HCT116 (cell line): Measurements from ENCODE around the gene NOL4L.

Experiments used
- CEBPB ChIP-seq: IDR thresholded peaks from 2 replicates; pipeline ENCODE4 v1.6.1; 2012; ENCODE audit warnings: low read depth
- CTCF ChIP-seq, 3 experiments: fragments of 200-600 bp in 1 of 3; sonication (generic) in 1 of 3; IDR thresholded peaks in 2 of 3; conservative IDR thresholded peaks in 1 of 3; 2 replicates each; pipeline ENCODE4 v1.5.1; 2012 to 2017; ENCODE audit warnings: low read depth in 2 of 3, low read length in 2 of 3, antibody characterized with exemption in 1 of 3, borderline replicate concordance in 1 of 3, control low read depth in 1 of 3, mild to moderate bottlenecking in 1 of 3, mixed read lengths in 1 of 3, mixed run types in 1 of 3, moderate library complexity in 1 of 3; ENCODE audit not compliant: insufficient read depth in 1 of 3
- EGR1 ChIP-seq: IDR thresholded peaks from 2 replicates; pipeline ENCODE4 v1.6.1; 2012; ENCODE audit warnings: low read depth
- JUND ChIP-seq: IDR thresholded peaks from 2 replicates; pipeline ENCODE4 v1.6.1; 2012
- MAX ChIP-seq: IDR thresholded peaks from 2 replicates; pipeline ENCODE4 v1.6.1; 2012
- POLR2AphosphoS5 ChIP-seq: IDR thresholded peaks from 2 replicates; pipeline ENCODE4 v1.6.1; 2011; ENCODE audit warnings: mild to moderate bottlenecking, low read depth, low read length, moderate library complexity
- REST ChIP-seq: IDR thresholded peaks from 2 replicates; pipeline ENCODE4 v1.6.1; 2012; ENCODE audit warnings: low read depth
- SIN3A ChIP-seq: IDR thresholded peaks from 2 replicates; pipeline ENCODE4 v1.6.1; 2012; ENCODE audit warnings: low read depth
- SP1 ChIP-seq: IDR thresholded peaks from 2 replicates; pipeline ENCODE4 v1.6.1; 2012; ENCODE audit warnings: low read depth

DNA sequence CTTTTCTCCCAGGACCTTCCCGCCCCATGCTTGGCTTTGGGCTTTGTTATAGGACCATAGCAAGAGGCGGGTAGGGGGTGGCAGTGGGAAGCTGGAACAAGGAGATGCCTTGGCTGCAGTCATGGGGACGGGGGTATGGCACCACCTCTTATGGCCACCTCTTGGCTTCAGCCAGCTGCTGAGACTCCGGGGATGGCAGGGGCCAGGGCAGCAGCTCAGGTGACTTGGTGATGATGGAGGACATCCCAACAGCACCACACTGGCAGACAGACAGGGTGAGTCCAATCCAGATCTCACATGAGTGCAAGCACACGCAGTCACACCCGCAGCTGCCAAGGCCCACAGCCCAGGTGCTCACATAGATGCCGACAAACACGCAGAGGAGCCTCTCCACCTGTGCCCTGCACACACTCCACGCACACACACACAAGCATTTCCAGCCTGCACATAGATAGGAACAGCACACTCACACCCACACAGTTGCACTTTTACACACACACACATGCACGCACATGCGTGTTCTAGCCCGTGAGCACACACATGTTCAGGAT lies 6.2 kb downstream of the NOL4L start:
- no peak for TF ChIP-seq CTCF (IDR thresholded peaks at IDR 0.05 in 2 of 3, conservative IDR thresholded peaks at IDR 0.05 in 1 of 3; ENCODE audit: borderline replicate concordance in 1 of 3, insufficient read depth in 1 of 3, low read depth in 2 of 3, low read length in 2 of 3)
- no peak for TF ChIP-seq REST
- TF ChIP-seq CEBPB: no peak
- no peak for TF ChIP-seq EGR1
- no peak for TF ChIP-seq SP1
- no peak for TF ChIP-seq MAX
- TF ChIP-seq POLR2AphosphoS5: no peak
- no peak for TF ChIP-seq SIN3A
- no peak for TF ChIP-seq JUND
